22Rv1 (cell line): Measurements from ENCODE around the gene TAS2R31.

ENCODE experiments used
- H3K27ac ChIP-seq: fragments of 450-650 bp; 2 replicates; pipeline ENCODE4 v1.5.1; 2017
- CTCF ChIP-seq: fragments of 450-650 bp; IDR thresholded peaks from 2 replicates; pipeline ENCODE4 v1.5.1; 2017; ENCODE audit warnings: mild to moderate bottlenecking
- ZFX ChIP-seq: fragments of 450-650 bp; IDR thresholded peaks from 2 replicates; pipeline ENCODE4 v1.6.1; 2017; ENCODE audit warnings: antibody characterized with exemption, borderline replicate concordance

The TAS2R31 gene

GRCh38 chr12:11023387-11023786 lies 7.8 kb downstream of the TAS2R31 start:
- no peak overlapping the region for H3K27ac ChIP-seq
- TF ChIP-seq CTCF (no peak), ZFX (no peak)

- no peak within 1 kb of the TSS for H3K27ac ChIP-seq
- TF ChIP-seq ZFX (no peak), CTCF (no peak)
Measured at GRCh38 chr12:11022520-11022919, 8.7 kb downstream of the TAS2R31 start, which contains the start of gene TAS2R19. Gene TAS2R19 (minus strand): TSS chr12:11022620. CDS start chr12:11022571, 49 bp downstream.

- TF ChIP-seq ZFX: no peak
- TF ChIP-seq CTCF: no peak
Measured at GRCh38 chr12:11016937-11017336, 14.3 kb downstream of the TAS2R31 start.

GRCh38 chr12:11015775-11016430 lies 15.3 kb downstream of the TAS2R31 start:
- no peak for TF ChIP-seq CTCF
- no peak for TF ChIP-seq ZFX
- no peak overlapping the region for H3K27ac ChIP-seq

More at GRCh38 chr12:11016937-11017336, 14.3 kb downstream of the TAS2R31 start:
- H3K27ac ChIP-seq: no peak overlapping the region

- no peak for TF ChIP-seq ZFX
- TF ChIP-seq CTCF: no peak
- H3K27ac ChIP-seq: no peak overlapping the region
Measured at GRCh38 chr12:11014234-11014633, 17.0 kb downstream of the TAS2R31 start.

GRCh38 chr12:11007608-11008007 lies 23.6 kb downstream of the TAS2R31 start:
- no peak overlapping the region for H3K27ac ChIP-seq
- no peak for TF ChIP-seq ZFX
- TF ChIP-seq CTCF: no peak

GRCh38 chr12:10998204-10998603 lies 33.0 kb downstream of the TAS2R31 start, which contains the start of gene TAS2R20:
Gene TAS2R20 (minus strand): TSS chr12:10998304. CDS start chr12:10997875, 429 bp downstream.
- no peak for TF ChIP-seq CTCF
- no peak for TF ChIP-seq ZFX
- no peak within 1 kb of the TSS for H3K27ac ChIP-seq
